IPS-NIHi7 (cell line): ENCODE results near the gene NAAA.
A peak's percentile ranks its signal among the peaks of the same experiment; 100 is the strongest.
"Not testable (repeated sequence)": the region's sequence is repeated elsewhere in the genome, so short reads cannot be mapped to it uniquely, and the experiment has no call there.

Source experiments
- DNase-seq: peaks from one replicate; pipeline ENCODE4 v3.0.0; 2012; ENCODE audit warnings: mixed read lengths; ENCODE audit errors: extremely low spot score

Gene NAAA

GRCh38 chr4:75940692-75941253, at the start of gene NAAA:
Gene NAAA, minus strand, starts transcription at chr4:75941013. Its CDS starts 64 bp downstream, at chr4:75940949.
- peak; percentile 85 for DNase-seq

- no peak for DNase-seq
Measured at GRCh38 chr4:75989846-75990528, 49.2 kb upstream of the NAAA start.

GRCh38 chr4:75985116-75985515, 44.3 kb upstream of the NAAA start:
- DNase-seq: no peak

- no peak for DNase-seq
Measured at GRCh38 chr4:75980576-75980975, 39.8 kb upstream of the NAAA start.

GRCh38 chr4:75976177-75976576, 35.4 kb upstream of the NAAA start:
- no peak for DNase-seq

- no peak for DNase-seq
Measured at GRCh38 chr4:75973766-75974165, 33.0 kb upstream of the NAAA start.

GRCh38 chr4:75968084-75968483, 27.3 kb upstream of the NAAA start:
- no peak for DNase-seq

GRCh38 chr4:75963558-75963957, 22.7 kb upstream of the NAAA start:
- DNase-seq: no peak

- not testable (repeated sequence) for DNase-seq
Measured at GRCh38 chr4:75962072-75962471, 21.3 kb upstream of the NAAA start.

- DNase-seq: not testable (repeated sequence)
Measured at GRCh38 chr4:75958546-75958945, 17.7 kb upstream of the NAAA start.

GRCh38 chr4:75954811-75955210, 14.0 kb upstream of the NAAA start:
- not testable (repeated sequence) for DNase-seq

GRCh38 chr4:75953509-75953908, 12.7 kb upstream of the NAAA start:
- DNase-seq: no peak

GRCh38 chr4:75950213-75950815, 9.5 kb upstream of the NAAA start:
- no peak for DNase-seq

- DNase-seq: no peak
Measured at GRCh38 chr4:75948822-75949444, 8.1 kb upstream of the NAAA start.

- peak; percentile 79 for DNase-seq
Measured at GRCh38 chr4:75939890-75940691, 722 bp downstream of the NAAA start.

- DNase-seq: no peak
Measured at GRCh38 chr4:75935628-75936027, 5.2 kb downstream of the NAAA start.

- DNase-seq: no peak
Measured at GRCh38 chr4:75930152-75930551, 10.7 kb downstream of the NAAA start.

- not testable (repeated sequence) for DNase-seq
Measured at GRCh38 chr4:75924916-75925315, 15.9 kb downstream of the NAAA start.

- no peak for DNase-seq
Measured at GRCh38 chr4:75924309-75924827, 16.4 kb downstream of the NAAA start.

- DNase-seq: no peak
Measured at GRCh38 chr4:75922588-75922987, 18.2 kb downstream of the NAAA start.

GRCh38 chr4:75921910-75922309, 18.9 kb downstream of the NAAA start:
- DNase-seq: no peak

GRCh38 chr4:75920327-75920726, 20.5 kb downstream of the NAAA start:
- DNase-seq: no peak
